Effector CD8-positive, alpha-beta T cell (primary cell): Measurements from ENCODE around the gene PDE3A.
"Not testable (repeated sequence)": the region's sequence is repeated elsewhere in the genome, so short reads cannot be mapped to it uniquely, and the experiment has no call there.

ENCODE experiments used
- DNase-seq: peaks from one replicate; lab custom pipeline; 2025; lab: John Stamatoyannopoulos, UW

PDE3A gene

DNA sequence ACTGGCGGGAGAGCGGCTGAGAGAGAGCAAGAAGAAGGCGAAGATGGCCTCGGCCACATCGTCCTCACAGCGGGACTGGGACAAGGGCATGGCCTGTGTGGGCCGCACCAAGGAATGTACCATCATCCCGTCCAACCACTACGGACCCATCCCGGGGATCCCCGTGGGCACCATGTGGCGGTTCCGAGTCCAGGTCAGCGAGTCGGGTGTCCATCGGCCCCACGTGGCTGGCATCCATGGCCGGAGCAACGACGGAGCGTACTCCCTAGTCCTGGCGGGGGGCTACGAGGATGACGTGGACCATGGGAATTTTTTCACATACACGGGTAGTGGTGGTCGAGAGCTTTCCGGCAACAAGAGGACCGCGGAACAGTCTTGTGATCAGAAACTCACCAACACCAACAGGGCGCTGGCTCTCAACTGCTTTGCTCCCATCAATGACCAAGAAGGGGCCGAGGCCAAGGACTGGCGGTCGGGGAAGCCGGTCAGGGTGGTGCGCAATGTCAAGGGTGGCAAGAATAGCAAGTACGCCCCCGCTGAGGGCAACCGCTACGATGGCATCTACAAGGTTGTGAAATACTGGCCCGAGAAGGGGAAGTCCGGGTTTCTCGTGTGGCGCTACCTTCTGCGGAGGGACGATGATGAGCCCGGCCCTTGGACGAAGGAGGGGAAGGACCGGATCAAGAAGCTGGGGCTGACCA, 183.6 kb downstream of the PDE3A start:
- not testable (repeated sequence) for DNase-seq

DNA sequence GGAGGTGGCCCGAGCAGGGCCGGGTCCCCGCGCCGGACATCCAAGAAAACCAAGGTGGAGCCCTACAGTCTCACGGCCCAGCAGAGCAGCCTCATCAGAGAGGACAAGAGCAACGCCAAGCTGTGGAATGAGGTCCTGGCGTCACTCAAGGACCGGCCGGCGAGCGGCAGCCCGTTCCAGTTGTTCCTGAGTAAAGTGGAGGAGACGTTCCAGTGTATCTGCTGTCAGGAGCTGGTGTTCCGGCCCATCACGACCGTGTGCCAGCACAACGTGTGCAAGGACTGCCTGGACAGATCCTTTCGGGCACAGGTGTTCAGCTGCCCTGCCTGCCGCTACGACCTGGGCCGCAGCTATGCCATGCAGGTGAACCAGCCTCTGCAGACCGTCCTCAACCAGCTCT, 184.2 kb downstream of the PDE3A start:
- DNase-seq: not testable (repeated sequence)

DNA sequence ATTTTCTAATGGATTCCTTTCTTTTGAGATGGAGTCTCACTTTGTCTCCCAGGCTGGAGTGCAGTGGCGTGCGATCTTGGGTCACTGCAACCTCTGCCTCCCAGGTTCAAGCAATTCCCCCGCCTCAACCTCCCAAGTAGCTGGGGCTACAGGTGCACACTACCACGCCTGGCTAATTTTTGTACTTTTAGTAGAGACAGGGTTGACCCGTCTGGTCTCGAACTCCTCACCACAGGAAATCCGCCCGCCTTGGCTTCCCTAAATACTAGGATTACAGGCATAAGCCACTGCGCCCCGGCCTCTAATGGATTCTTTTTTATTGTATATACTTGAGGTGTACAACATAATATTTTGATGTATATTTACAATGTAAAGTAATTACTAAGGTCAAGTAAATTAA, 186.7 kb downstream of the PDE3A start:
- no peak for DNase-seq

DNA sequence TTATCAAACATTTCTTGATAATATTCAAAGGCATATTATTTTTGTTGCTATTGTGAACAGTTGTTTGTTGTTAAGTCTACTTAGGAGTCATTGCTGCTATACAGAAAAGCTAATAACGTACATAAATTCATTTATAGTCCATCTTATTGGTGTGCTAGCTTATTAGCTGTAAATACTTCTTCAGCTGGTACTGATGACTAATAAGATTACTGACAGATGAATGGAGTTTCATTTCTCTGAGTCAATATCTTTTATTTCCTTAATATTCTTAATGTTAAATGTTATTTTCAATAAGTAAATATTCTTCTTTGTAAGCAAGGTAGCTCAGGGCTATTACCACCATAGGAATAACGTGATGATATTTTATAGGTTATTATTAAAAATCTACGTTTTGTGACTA, 187.4 kb downstream of the PDE3A start:
- DNase-seq: no peak

DNA sequence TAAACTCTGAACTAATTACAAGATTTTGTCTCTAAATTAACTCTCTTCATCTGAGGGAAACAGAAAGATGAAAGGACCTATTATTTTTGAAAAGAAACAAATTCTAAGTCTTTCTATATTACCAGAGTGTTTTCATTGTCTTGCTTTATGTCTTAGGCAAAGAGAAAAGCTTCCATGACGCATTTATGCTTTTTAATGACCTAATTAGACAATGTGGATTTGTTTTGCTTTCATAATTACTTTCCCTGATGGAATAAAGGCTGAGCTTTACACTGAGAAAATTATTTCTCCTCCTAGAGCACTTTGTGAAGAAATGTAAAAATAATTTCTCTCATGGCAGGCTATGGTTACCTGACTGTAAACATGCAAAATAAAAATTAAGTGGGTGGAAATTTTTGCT, 188.8 kb downstream of the PDE3A start:
- no peak for DNase-seq

DNA sequence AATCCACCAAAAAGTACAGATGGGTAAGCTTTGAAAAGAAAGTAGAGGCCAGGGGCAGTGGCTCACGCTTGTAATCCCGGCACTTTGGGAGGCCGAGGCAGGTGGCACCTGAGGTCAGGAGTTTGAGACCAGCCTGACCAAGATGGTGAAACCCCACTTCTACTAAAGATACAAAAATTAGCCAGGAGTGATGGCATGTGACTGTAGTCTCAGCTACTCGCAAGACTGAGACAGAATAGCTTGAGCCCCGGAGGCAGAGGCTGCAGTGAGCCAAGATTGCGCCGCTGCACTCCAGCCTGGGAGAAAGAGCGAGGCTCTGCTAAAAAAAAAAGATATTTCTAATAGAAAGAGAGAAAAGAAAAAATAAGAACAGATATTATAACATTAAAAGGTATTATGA, 192.6 kb downstream of the PDE3A start:
- DNase-seq: no peak

DNA sequence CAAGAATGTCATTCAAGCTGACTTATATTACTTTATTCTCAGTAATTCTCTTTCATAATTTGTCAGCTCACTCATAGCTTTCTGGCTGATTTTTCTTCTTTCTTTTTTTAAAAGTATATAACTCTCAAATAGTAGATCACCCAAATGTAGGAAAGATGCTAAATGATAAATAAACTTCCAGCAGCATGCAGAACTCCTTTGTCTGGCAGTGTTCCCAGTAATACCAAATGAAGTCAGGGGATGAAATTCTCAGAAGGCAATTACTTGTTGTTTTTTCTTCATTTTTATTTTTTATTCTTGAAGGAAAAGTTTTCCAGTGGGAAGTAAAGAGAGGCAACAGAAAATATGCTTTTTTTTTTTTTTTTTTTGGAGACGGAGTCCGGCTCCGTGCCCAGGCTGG, 193.5 kb downstream of the PDE3A start:
- DNase-seq: no peak

DNA sequence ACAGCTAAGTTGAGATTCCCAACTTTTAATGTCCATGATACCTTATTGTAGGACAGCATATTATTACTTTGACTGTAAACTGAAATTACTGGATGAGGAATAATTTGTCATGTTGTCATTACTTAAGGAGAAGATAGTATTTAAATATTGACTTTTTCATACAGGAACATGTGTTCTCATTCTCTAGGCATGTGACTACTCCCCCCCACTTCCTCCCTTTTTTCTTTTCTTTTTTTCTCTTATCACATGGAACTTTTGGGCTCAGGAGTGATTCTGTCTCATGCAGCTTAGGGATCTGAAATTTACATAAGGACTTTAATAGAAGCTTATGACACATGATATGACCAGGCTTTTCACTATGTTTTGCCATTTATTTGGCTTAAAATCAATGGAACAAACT, 199.1 kb downstream of the PDE3A start:
- no peak for DNase-seq

DNA sequence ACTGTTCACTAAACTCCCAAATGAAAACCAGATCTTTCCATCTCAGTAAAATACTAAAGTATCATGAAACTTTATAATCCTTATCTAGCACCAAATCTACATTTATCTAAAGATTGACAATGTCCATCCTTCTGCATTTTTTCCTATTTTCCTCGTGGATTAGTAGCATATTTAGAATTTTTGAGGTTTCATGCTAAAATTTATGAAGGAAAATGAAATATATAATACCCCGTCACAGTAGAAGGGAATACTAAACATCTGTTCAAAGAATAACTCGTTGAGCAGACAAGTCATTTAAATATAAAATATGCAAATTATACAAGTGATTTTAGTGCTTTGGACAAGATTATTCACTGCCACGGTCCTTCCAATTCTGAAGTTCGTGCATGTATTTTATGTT, 204.1 kb downstream of the PDE3A start:
- DNase-seq: no peak

DNA sequence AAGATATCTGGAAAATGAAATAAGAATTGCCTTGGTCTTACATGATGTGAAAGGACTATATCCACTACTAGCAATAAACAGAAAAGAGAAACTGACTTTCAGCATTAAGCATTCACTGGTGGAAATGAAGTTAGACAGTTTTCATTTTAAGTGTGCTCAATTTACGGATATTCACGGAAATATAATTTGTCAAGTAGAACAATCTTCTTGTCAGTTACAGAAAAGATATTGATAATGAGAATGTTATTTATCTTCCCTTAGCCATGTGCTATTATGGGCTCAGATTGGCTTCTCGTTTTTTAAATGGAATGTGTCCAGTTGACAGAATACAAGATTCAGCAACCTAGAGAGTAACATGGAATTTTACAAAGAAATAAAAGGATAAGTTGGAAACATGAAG, 208.2 kb downstream of the PDE3A start:
- DNase-seq: no peak

DNA sequence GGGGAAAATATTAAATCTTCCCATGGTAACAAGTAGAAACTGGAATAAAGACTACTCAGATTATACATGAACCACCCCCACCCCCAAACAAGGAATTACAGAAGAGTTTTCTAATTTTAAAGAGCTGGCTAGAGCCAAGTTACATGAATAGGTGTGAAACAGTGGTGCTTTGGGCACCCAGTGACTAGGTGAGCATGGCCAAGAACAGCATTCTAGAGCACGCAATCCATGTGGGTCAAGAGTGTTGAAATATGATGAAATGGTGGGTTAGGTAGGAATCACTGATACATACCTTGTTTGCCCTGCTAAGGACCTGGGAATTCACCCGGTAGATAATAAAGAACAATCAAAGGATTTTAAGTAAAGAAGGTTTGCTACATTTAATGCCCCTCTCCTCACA, 208.7 kb downstream of the PDE3A start:
- no peak for DNase-seq

DNA sequence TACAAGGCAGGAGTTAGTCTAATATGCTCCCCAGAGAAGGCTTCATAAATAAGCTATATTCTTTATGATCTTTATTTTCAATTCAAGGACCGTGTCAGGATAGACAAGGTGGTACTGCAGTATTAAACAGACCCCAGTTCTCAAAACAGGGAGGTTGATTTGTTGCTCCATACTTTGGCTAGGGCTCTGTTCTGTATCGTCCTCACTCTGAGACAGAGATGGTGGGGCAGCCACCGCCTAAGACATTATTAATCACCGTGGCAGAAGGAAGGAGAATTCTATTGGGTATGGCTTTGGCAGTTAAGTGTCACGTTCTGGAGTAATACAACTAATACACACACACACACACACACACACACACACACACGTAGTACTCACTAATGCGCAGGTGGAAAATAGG, 209.8 kb downstream of the PDE3A start:
- DNase-seq: no peak

DNA sequence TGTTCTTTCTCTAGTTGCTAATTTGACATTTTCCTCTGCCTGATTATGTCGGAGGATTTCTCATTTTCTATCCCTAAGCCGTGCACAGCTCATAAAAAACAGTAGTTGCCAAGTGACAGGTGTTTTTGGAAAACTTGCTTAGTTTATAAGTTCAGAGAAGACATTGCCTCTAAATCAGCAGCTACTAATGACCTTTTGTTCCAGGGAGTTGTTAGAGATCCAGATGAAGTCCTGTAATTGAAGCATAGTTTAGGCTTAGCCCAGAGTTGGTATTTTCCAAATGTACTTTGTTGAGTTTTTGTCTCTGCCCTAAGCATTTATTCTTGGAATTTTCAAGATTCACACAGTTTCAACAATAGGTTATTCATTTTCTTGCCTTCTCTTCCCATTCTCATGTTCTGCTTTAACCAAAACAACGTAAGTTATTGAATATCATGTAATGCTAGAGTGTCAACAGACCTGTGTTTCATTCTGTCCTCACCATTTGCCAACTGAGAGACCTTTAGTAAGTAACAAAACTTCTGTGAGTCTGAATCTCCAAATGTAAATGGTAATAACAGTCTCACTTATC, 216.8 kb downstream of the PDE3A start:
- DNase-seq: no peak

DNA sequence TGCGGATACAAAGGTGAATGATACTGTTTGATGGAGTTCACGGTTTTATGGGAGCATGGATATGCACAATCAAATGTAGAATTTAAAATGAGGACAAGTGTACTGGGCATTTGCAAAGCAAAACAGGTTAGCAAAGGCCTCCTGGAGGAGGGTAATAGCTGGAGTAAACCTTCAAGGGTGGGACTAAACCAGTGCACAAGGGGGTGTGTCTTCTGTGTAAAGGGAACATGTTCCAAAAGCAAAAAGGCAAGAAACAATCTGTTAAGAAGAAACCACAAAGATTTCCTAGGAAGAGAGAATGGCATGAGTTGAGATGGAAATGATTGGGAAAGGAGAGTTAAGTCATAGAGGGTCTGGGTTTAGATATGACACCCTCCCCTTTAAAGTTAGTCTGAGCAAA, 217.6 kb downstream of the PDE3A start:
- no peak for DNase-seq

DNA sequence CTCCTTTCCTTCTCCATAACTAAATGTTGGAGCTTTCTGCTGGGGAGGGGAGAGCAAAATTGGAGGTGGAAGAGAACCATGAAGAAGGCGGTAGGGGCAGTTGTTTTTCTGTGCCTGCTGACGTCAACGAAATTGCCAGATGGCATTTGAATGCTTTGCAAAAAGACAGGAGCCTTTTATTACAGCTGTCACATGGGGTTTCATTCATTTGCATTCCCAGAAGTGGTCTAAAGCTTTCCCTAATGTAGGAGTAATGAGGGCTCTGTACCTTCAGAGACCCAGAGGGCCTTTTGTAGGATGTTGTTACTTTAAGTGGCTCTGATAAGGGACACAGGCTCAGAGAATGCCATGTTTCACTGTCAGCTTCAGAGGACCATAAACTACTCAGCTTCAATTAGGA, 219.7 kb downstream of the PDE3A start:
- DNase-seq: no peak

DNA sequence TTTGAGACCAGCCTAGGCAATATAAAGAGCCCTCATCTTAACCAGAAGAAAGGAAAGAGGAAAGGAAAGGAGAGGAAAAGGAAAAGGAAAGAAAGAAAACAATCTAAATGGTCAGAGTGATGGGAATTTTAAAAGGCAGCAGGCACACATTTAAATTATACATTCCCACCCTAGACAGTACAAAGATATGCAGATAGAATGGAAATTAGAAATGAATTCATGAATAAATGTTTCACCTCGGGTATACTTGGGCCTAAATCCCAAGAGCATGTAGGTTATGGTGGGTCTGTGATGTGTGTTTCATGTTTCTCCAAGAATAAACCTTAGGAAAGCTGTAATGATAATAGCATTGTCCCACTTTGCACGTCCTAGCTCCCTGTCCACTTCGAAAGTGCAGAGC, 222.2 kb downstream of the PDE3A start:
- DNase-seq: no peak

DNA sequence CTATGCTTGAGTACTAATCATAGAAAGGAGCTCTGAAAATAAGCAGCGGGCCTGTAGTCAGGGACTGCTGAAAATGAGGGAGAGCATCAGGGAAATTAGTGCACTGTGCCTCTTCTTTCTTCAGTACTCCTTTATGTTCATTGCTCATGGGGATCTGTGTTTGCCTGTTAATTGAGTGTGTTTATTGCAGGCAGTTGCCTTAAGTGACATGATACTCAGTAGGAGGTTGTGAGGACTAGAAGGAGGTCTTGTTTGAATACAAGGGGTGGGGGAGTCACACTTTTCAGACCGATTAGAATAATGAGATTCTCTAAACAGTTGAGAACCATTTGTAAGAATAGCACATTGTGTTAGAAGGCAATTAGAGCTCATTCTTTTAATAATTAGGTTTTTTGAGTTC, 224.2 kb downstream of the PDE3A start:
- DNase-seq: no peak

DNA sequence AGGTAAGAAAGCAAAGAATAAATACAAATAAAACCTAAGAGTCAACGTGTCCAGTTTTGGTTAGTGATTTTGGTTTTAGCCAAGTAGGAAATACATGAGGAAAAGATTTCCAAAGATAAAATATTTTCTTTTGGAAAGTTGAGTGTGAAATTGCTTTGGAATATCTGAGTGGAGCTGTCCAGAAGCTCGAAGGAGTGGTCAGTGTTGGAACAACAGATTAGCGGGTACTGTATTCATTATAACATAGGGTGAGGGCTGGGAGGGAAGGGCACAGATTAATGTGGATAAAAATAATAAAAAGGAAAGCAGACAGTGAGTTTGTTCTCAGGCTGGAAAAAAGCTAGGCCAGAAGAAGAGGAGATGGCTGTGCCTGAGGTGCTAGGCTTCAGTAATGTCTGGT, 225.3 kb downstream of the PDE3A start:
- DNase-seq: no peak

DNA sequence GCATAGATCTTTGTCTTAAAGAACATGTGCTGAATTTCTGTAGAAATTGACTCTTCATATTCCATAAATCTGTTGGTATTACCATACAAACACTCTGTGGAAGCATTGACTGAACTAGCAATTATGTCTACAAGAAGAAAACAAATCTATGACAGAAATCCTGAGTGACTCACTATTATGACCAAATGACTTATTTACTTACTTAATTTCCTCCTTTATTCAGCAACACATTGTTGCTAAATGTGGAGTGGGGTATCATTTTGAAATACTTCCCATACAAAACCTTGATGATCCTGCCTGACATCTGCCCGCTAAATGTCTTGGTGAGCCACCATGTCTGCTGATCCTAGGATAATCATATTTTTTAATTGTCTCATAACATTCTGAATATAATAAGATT, 227.7 kb downstream of the PDE3A start:
- DNase-seq: no peak

DNA sequence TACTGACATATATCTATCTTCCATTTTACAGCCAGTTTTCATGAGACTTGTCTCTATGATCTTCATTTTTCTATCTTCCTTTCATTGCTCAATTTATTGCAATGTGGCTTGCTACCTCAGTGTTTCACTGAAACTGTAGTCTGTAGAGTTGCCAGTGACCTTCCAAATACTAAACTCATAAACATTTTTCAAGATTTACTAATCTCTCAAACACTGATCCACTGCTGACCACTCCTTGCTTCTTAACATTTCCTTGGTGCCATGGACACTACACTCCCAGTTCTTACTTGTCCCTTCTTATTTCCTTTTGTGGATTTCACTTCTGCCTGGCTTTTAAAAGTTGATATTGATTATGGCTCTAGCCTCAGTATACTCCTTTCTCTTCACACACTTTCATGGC, 231.4 kb downstream of the PDE3A start:
- DNase-seq: no peak

DNA sequence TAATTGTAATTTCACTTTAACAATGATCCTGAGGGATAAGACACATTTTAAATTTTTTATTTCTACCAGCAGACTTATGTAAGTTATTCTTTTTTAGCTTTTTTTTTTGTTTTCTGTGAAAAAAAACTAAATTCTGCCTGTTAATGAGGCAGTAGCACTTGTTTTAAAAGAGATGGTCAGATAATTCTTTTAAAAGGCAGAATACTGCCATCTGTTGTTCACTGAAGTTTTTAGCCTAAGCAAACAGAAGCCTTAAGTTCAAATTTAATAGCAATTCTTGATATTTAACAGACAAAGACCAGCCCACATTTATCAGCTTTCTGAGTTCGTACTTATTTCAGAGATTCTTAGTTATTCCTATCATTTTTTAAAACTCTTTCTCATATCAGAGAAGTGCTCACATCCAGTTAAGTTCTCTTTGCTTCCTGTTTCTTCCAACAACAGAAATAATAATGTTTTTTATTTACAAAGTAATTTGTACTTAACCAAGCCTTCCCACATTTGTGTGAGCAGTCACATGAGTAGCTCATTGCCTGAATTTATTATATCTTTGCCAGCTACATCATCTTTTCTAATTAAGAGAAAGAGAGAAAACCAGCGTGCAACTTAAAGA, 233.4 kb downstream of the PDE3A start:
- DNase-seq: no peak

DNA sequence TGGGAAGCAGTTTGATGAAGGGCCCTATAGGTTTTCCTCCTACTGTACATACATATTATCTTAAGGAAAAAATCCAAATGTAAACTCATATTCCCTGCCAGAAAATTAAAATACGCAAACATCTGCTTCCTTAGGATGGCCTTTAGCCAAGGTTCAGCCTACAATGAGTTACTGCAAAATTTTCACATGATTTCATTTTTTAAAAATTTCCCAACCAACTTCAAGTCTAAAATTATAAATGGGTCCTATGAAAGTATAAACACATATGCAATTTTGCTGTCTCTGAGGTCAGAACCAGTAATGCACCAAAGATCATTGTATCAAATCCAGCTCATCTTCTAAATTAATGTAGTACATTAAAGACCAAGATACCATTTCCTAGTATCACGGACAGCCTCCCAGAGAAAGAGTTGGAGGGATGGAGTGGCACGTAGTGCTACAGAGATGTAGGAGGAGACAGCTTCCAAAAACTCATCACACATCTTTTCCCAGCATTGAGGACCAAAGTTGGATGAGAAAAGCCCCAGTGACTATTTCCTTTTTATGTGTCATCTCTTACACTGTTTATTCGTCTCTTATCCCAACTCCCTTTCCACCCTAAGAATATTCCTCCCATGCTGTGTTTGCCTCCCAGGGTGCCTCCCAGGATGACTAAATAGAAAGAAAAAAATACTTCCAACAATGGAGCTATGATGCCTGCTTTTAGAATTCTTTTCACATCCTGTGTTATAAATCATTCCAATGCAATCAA, 234.5 kb downstream of the PDE3A start:
- no peak for DNase-seq
